DND-41 (cell line): ENCODE measurements around the gene TIMP1.

Experiments used
- ATAC-seq: fragments of 200-7000 bp; cut with Tn5 transposase; 3 replicates; pipeline ENCODE4 v1.9.1; 2021; ENCODE audit warnings: low read depth; ENCODE audit not compliant: insufficient read depth
- DNase-seq: peaks from one replicate; pipeline ENCODE4 v3.0.0-alpha.2; 2020
- H2AFZ ChIP-seq: 2 replicates; pipeline ENCODE4 v1.6.0; 2012; ENCODE audit warnings: low read depth, low read length
- H3K27ac ChIP-seq: 2 replicates; pipeline ENCODE4 v1.5.1; 2012; ENCODE audit warnings: low read length, inconsistent platforms
- H3K27me3 ChIP-seq: fragments of 200-600 bp; sonication (generic); 2 replicates; pipeline ENCODE4 v1.6.0; 2012; ENCODE audit warnings: low read length, mild to moderate bottlenecking, inconsistent platforms; ENCODE audit not compliant: insufficient read depth, poor library complexity
- H3K36me3 ChIP-seq: 2 replicates; pipeline ENCODE4 v1.5.1; 2012; ENCODE audit warnings: low read length, inconsistent platforms; ENCODE audit not compliant: insufficient read depth
- H3K4me1 ChIP-seq: 2 replicates; pipeline ENCODE4 v1.5.1; 2012; ENCODE audit warnings: mild to moderate bottlenecking, low read length; ENCODE audit not compliant: insufficient read depth
- H3K4me2 ChIP-seq: 2 replicates; pipeline ENCODE4 v1.6.0; 2012; ENCODE audit warnings: mild to moderate bottlenecking, moderate library complexity, low read length, inconsistent platforms; ENCODE audit not compliant: insufficient read depth
- H3K4me3 ChIP-seq, 2 experiments: fragments of 200-600 bp in 1 of 2; shearing (Covaris generic) in 1 of 2; 2 replicates each; pipeline ENCODE4 v1.5.1; 2012 to 2016; ENCODE audit warnings: inconsistent platforms in 2 of 2, low read length in 2 of 2, mild to moderate bottlenecking in 2 of 2, low read depth in 1 of 2, moderate library complexity in 1 of 2
- H3K79me2 ChIP-seq: 2 replicates; pipeline ENCODE4 v1.6.0; 2012; ENCODE audit warnings: low read length, inconsistent platforms; ENCODE audit not compliant: insufficient read depth
- H3K9ac ChIP-seq: 2 replicates; pipeline ENCODE4 v1.6.0; 2012; ENCODE audit warnings: low read depth, mild to moderate bottlenecking, inconsistent platforms, low read length, moderate library complexity
- H3K9me3 ChIP-seq: 2 replicates; pipeline ENCODE4 v1.5.1; 2012; ENCODE audit warnings: low read length, moderate library complexity, mild to moderate bottlenecking, inconsistent platforms; ENCODE audit not compliant: insufficient read depth, severe bottlenecking
- H4K20me1 ChIP-seq: 2 replicates; pipeline ENCODE4 v1.6.0; 2012; ENCODE audit warnings: low read length; ENCODE audit not compliant: insufficient read depth
- EZH2 ChIP-seq: IDR thresholded peaks from 3 replicates; pipeline ENCODE4 v1.6.1; 2012; ENCODE audit warnings: borderline replicate concordance, low read depth, mild to moderate bottlenecking, moderate library complexity, low read length, inconsistent platforms; ENCODE audit not compliant: severe bottlenecking
- TF ChIP-seq, protein P1 (sequence below): IDR thresholded peaks from 2 replicates; pipeline ENCODE4 v1.5.1; 2012; ENCODE audit warnings: borderline replicate concordance, low read length, moderate library complexity, mild to moderate bottlenecking; ENCODE audit not compliant: poor library complexity, severe bottlenecking; ENCODE audit errors: extremely low read depth

Gene TIMP1

DNA sequence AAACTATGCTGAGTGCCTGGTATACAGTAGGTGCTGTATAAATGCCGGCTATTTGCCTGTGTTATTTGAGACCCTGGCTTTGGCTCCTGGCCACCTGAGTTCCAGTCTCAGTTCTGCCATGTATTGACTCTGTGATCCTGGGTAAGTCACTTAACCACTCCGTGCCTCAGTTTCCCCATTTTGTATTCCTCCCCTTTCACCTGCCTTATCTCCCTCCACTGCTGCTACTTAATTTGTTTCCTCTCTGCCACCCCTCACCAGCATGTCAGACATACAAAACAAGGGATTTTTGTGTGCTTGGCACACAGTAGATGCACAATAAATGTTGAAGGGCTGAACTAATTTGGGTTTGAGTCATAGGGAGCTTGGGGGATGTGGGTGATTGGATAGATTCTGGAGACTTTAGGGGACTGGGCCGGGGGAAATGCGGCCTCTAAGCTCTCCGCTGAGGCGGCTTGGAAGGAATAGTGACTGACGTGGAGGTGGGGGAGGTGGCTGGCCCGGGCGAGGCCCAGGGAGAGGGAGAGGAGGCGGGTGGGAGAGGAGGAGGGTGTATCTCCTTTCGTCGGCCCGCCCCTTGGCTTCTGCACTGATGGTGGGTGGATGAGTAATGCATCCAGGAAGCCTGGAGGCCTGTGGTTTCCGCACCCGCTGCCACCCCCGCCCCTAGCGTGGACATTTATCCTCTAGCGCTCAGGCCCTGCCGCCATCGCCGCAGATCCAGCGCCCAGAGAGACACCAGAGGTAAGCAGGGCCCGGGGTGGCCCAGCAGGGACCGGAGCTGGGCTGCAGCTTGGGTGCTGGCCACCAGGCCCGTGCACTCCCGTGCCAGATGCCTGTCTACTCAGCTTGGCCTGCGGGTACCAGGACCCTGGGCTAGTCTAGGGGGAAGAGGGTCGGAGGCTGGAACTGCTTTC is at the start of gene TIMP1:
TIMP1 (plus strand) TSS at position 706 of the 917 bp plus-strand sequence. CDS start 980 bp downstream, outside the sequence.
- H3K27me3 ChIP-seq = no peaks in the 10 kb centered on the region
- peak within 1 kb of the TSS; percentile 73 for H3K27ac ChIP-seq
- H2AFZ ChIP-seq = peak within 1 kb of the TSS; percentile 59
- TF ChIP-seq, protein P1, sequence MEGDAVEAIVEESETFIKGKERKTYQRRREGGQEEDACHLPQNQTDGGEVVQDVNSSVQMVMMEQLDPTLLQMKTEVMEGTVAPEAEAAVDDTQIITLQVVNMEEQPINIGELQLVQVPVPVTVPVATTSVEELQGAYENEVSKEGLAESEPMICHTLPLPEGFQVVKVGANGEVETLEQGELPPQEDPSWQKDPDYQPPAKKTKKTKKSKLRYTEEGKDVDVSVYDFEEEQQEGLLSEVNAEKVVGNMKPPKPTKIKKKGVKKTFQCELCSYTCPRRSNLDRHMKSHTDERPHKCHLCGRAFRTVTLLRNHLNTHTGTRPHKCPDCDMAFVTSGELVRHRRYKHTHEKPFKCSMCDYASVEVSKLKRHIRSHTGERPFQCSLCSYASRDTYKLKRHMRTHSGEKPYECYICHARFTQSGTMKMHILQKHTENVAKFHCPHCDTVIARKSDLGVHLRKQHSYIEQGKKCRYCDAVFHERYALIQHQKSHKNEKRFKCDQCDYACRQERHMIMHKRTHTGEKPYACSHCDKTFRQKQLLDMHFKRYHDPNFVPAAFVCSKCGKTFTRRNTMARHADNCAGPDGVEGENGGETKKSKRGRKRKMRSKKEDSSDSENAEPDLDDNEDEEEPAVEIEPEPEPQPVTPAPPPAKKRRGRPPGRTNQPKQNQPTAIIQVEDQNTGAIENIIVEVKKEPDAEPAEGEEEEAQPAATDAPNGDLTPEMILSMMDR = no peak
- TF ChIP-seq EZH2 = no peak
- no peaks in the 10 kb centered on the region for H4K20me1 ChIP-seq
- H3K4me1 ChIP-seq = peaks cover 26% of the 10 kb centered on the region
- H3K79me2 ChIP-seq = no peaks in the 10 kb centered on the region
- peak within 1 kb of the TSS; percentile 70 for H3K9ac ChIP-seq
- no peaks in the 10 kb centered on the region for H3K36me3 ChIP-seq
- ATAC-seq (peak; percentile 100), DNase-seq (peak; percentile 88)
- peak within 1 kb of the TSS; percentile 72 for H3K4me2 ChIP-seq
- no peaks in the 10 kb centered on the region for H3K9me3 ChIP-seq
- peak within 1 kb of the TSS in 1 of 2 experiments; percentile 55; a peak in 3 of 4 replicates for H3K4me3 ChIP-seq

DNA sequence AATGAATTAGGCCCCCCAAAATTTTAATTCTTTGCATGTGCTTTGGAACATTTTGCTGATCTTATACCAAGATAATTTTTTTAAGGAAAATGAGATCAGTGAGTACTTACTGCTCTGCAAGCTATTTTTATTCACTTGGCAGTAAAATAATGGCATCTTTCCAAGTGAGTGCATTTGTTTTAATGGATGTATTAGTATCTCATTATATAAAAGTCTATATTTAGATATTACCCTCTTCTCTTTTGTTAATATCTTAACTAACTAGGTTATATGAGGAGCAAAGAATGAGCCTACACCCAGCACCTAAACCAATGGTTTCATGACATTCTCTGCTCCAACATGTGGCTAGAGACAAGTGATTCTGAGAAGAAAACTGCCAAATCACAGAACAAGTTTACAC is 42.4 kb upstream of the TIMP1 start:
- TF ChIP-seq, protein P1 = no peak
- no peak for TF ChIP-seq EZH2
- H3K27ac ChIP-seq = no peak overlapping the region

DNA sequence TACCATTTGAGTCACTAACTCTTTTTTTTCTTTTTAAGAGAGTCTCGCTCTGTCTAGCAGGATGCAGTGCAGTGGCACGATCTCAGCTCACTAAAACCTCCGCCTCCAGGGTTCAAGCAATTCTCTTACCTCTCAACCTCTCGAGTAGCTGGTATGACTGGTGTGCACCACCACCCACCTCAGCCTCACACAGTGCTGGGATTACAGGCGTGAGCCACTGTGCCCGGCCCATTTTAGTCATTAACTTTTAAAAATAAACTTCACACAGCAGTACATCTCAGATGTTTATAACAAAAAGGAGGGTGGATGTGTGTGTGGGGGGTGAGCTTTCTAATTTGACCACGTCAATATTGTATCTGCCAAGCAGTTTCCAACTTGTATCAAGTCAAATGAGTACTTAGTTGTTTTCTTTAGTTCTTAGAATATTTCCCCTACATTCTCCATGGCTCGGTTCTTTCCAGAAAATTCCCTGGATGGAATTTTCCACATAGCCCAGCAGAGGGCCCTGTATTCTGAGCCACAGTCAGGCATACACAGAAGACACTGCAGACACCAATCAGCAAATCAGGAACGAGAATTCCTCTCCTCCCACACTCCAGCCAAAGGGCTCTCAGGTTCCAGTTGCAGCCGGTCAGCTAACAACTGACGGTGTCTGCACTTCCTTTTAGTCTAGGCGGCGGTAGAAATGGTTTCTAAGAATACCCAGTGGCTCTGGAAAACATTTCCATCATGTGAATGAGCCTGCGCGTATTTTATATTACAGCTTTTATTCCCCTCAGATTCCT is 41.3 kb upstream of the TIMP1 start:
- no peak overlapping the region for H3K4me3 ChIP-seq
- no peak overlapping the region for H3K27ac ChIP-seq
- no peaks in the 10 kb centered on the region for H3K27me3 ChIP-seq
- H3K79me2 ChIP-seq = no peaks in the 10 kb centered on the region
- H3K4me1 ChIP-seq = no peaks in the 10 kb centered on the region
- DNase-seq (no peak), ATAC-seq (no peak)
- H2AFZ ChIP-seq = no peak overlapping the region
- no peaks in the 10 kb centered on the region for H3K36me3 ChIP-seq
- no peaks in the 10 kb centered on the region for H3K9me3 ChIP-seq
- no peak for TF ChIP-seq EZH2
- TF ChIP-seq, protein P1 = peak; percentile 14
- no peak overlapping the region for H3K4me2 ChIP-seq
- no peak overlapping the region for H3K9ac ChIP-seq
- H4K20me1 ChIP-seq = no peaks in the 10 kb centered on the region

More for the DNA sequence above, 42.4 kb upstream of the TIMP1 start:
- H2AFZ ChIP-seq = no peak overlapping the region
- H3K9ac ChIP-seq = no peak overlapping the region
- ATAC-seq (no peak), DNase-seq (no peak)
- H4K20me1 ChIP-seq = no peaks in the 10 kb centered on the region
- H3K27me3 ChIP-seq = no peaks in the 10 kb centered on the region
- no peaks in the 10 kb centered on the region for H3K4me1 ChIP-seq
- H3K36me3 ChIP-seq = no peaks in the 10 kb centered on the region
- H3K4me3 ChIP-seq = no peak overlapping the region
- no peak overlapping the region for H3K4me2 ChIP-seq
- no peaks in the 10 kb centered on the region for H3K9me3 ChIP-seq
- no peaks in the 10 kb centered on the region for H3K79me2 ChIP-seq
